ENCODE measurements around the gene FTL. TPM values are rescaled to one million over a fixed set of nuclear protein-coding genes. Genes with fewer than 3 reads are reported as not detected.
"Not testable (repeated sequence)": the region's sequence is repeated elsewhere in the genome, so short reads cannot be mapped to it uniquely, and the experiment has no call there.

The FTL gene
- total RNA-seq, 1 donor from 2014 or later, result 7,736 TPM

DNA sequence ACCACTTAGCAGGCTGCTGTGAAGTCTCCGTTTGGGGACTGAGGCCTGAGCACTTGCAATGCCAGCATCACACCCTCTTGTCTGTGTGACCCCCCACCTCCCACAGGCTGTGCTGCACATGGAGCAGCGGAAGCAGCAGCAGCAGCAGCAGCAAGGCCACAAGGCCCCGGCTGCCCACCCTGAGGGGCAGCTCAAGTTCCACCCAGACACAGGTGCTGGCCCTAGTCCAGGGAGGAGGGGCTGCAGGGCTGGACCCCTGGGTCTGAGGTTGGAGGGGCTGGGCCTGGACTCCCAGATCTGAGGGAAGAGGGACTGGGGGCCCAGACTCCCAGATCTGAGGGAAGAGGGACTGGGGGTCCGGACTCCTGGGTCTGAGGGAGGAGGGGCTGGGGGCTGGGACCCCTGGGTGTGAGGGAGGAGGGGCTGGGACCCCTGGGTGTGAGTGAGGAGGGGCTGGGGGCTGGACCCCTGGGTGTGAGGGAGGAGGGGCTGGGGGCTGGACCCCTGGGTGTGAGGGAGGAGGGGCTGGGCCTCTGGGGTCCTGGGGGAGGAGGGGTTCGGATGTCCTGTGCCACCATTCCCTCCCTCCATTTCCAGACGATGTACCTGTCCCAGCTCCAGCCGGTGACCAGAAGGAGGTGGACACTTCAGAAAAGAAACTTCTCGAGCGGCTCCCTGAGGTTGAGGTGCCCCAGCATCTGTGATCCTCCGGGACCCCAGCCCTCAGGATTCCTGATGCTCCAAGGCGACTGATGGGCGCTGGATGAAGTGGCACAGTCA lies 43.2 kb upstream of the FTL start:
- TF ChIP-seq, protein P1, sequence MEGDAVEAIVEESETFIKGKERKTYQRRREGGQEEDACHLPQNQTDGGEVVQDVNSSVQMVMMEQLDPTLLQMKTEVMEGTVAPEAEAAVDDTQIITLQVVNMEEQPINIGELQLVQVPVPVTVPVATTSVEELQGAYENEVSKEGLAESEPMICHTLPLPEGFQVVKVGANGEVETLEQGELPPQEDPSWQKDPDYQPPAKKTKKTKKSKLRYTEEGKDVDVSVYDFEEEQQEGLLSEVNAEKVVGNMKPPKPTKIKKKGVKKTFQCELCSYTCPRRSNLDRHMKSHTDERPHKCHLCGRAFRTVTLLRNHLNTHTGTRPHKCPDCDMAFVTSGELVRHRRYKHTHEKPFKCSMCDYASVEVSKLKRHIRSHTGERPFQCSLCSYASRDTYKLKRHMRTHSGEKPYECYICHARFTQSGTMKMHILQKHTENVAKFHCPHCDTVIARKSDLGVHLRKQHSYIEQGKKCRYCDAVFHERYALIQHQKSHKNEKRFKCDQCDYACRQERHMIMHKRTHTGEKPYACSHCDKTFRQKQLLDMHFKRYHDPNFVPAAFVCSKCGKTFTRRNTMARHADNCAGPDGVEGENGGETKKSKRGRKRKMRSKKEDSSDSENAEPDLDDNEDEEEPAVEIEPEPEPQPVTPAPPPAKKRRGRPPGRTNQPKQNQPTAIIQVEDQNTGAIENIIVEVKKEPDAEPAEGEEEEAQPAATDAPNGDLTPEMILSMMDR (IDR thresholded peaks at IDR 0.05), result no peak
- intact Hi-C loops (cut with DNase I), result no loop called here
- Histone ChIP-seq H3K27ac (no peak overlapping the region), H3K27me3 (no peaks in the 10 kb centered on the region), H3K4me1 (peaks cover 0 to 3% of the 10 kb centered on the region in 2 donors), H3K36me3 (peaks cover 39 to 54% of the 10 kb centered on the region in 2 donors), H3K9me3 (no peaks in the 10 kb centered on the region), H3K4me3 (no peak overlapping the region)
- no peak for DNase-seq (ENCODE audit: low spot score in 2 of 2)

DNA sequence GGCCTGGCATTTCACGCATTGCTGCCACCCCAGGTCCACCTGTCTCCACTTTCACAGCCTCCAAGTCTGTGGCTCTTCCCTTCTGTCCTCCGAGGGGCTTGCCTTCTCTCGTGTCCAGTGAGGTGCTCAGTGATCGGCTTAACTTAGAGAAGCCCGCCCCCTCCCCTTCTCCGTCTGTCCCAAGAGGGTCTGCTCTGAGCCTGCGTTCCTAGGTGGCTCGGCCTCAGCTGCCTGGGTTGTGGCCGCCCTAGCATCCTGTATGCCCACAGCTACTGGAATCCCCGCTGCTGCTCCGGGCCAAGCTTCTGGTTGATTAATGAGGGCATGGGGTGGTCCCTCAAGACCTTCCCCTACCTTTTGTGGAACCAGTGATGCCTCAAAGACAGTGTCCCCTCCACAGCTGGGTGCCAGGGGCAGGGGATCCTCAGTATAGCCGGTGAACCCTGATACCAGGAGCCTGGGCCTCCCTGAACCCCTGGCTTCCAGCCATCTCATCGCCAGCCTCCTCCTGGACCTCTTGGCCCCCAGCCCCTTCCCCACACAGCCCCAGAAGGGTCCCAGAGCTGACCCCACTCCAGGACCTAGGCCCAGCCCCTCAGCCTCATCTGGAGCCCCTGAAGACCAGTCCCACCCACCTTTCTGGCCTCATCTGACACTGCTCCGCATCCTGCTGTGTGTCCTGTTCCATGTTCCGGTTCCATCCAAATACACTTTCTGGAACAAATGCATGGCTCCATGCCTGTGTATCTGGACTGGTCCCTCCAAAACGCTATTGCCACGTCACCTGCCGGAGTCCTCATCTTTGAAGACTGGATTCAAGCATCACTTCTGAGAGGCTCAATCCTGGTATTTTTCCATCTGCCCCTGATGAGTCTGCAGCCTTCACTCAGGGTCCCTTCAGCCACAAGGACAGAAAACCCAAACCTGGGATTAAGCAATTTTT lies 42.3 kb upstream of the FTL start:
- H3K27me3 ChIP-seq, result no peaks in the 10 kb centered on the region
- no peak overlapping the region for H3K4me3 ChIP-seq
- intact Hi-C loops (cut with DNase I), result no loop called here
- TF ChIP-seq, protein P1 (IDR thresholded peaks at IDR 0.05), result no peak
- no peaks in the 10 kb centered on the region for H3K9me3 ChIP-seq
- no peak for DNase-seq (ENCODE audit: low spot score in 2 of 2)
- peaks cover 39 to 53% of the 10 kb centered on the region in 2 donors for H3K36me3 ChIP-seq
- H3K4me1 ChIP-seq, result peaks cover 0 to 3% of the 10 kb centered on the region in 2 donors
- H3K27ac ChIP-seq, result no peak overlapping the region

- no peaks in the 10 kb centered on the region for H3K27me3 ChIP-seq
- H3K9me3 ChIP-seq, result no peaks in the 10 kb centered on the region
- H3K4me1 ChIP-seq, result peaks cover 0 to 3% of the 10 kb centered on the region in 2 donors
- intact Hi-C loops (cut with DNase I), result no loop called here
- H3K27ac ChIP-seq, result peak overlapping the region; percentile 74 to 78
- TF ChIP-seq, protein P1 (IDR thresholded peaks at IDR 0.05), result no peak
- H3K4me3 ChIP-seq, result no peak overlapping the region
- no peak for DNase-seq (ENCODE audit: low spot score in 2 of 2)
- H3K36me3 ChIP-seq, result peaks cover 24 to 29% of the 10 kb centered on the region in 2 donors
Observed at GRCh38 chr19:48925240-48925843, 39.8 kb upstream of the FTL start.

- intact Hi-C loops (cut with DNase I), result loop anchor here (2.0 kb wide), 1 partner anchor 29 kb away; the partner anchor contains the start of gene BAX
- not testable (repeated sequence) for H3K27me3 ChIP-seq; DNase-seq (ENCODE audit: low spot score in 2 of 2); H3K4me1 ChIP-seq; H3K4me3 ChIP-seq; H3K9me3 ChIP-seq
- peak overlapping the region; percentile 74 to 78 for H3K27ac ChIP-seq
- H3K36me3 ChIP-seq, result peaks cover 19 to 24% of the 10 kb centered on the region in 2 donors
Observed at GRCh38 chr19:48925890-48926289, 39.2 kb upstream of the FTL start.

- Histone ChIP-seq H3K36me3 (peaks cover 9 to 13% of the 10 kb centered on the region in 2 donors), H3K27ac (peak overlapping the region; percentile 74 to 78), H3K9me3 (no peaks in the 10 kb centered on the region), H3K4me3 (no peak overlapping the region), H3K4me1 (peaks cover 0 to 3% of the 10 kb centered on the region in 2 donors), H3K27me3 (no peaks in the 10 kb centered on the region)
- peak; percentile 80 to 88 for DNase-seq (ENCODE audit: low spot score in 2 of 2)
- TF ChIP-seq, protein P1 (IDR thresholded peaks at IDR 0.05), result no peak
- intact Hi-C loops (cut with DNase I), result loop anchor here (1.0 to 2.0 kb wide), 2 partner anchors 26 to 28 kb away; partner anchors contain the start of gene BAX
Observed at GRCh38 chr19:48926909-48927308, 38.2 kb upstream of the FTL start.

GRCh38 chr19:48927692-48928091 lies 37.4 kb upstream of the FTL start:
- intact Hi-C loops (cut with DNase I), result loop anchor here (1.0 to 2.0 kb wide), 2 partner anchors 26 to 27 kb away; partner anchors contain the start of gene BAX
- not testable (repeated sequence) for H3K27me3 ChIP-seq; H3K4me3 ChIP-seq; DNase-seq (ENCODE audit: low spot score in 2 of 2); H3K4me1 ChIP-seq; H3K36me3 ChIP-seq; H3K9me3 ChIP-seq
- peak overlapping the region in 1 of 2 donors; percentile 78 for H3K27ac ChIP-seq
